Neural progenitor cell (in vitro differentiated cells): ENCODE results near the gene PRDM15.

Source experiments
- EZH2 ChIP-seq: fragments of 200-600 bp; sonication (generic); IDR thresholded peaks from 2 replicates; pipeline ENCODE4 v1.6.1; 2017; ENCODE audit warnings: antibody characterized with exemption, mild to moderate bottlenecking, moderate library complexity
- EZH2phosphoT487 ChIP-seq: fragments of 200-600 bp; sonication (generic); IDR thresholded peaks from 2 replicates; pipeline ENCODE4 v1.6.1; 2017; ENCODE audit warnings: antibody characterized with exemption
- TF ChIP-seq, protein P1 (sequence below): fragments of 200-600 bp; sonication (generic); IDR thresholded peaks from 2 replicates; pipeline ENCODE4 v1.5.1; 2017; ENCODE audit warnings: antibody characterized with exemption, mild to moderate bottlenecking

DNA sequence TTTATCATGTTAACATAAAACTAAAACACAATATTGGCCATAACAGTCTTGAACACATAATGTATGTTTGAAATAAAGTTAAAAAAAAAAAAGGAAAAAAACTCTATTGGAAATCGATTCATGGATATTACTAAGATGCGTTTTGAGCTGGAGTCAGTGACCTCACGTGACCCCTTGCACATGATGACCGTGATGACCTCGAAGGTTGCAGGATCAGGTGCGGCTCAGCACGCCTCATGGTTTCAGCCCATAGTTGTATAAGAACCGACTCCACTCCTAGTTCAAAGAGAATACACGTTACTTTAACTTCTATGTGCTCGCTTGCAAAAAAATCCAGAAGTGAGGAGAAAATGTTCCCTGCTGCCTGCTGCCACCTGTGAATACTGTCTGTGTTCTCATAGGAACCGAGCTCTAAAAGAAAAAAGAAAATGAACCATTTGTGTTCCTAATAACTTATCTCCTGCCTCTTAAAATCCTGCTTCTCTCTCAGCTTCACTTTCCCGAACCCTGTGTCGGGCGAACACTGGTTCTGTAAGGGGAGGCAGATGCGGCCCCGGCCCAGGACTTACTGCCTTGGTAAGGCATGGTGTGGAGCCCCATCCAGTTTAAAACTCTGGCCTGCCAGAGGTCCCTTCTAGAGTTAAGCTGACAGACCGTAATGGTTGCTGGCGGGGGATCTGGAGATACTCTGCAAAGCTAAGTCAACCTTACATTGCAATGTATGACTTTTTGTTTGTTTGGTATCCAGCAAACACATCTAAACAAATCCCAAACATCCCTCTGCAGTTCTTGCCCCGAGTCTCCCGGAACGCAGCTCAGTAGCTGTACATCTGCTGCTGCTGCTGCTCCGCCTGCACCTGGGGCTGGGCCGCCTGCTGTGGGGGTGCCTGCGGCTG lies 78.5 kb downstream of the PRDM15 start:
- TF ChIP-seq EZH2 (no peak), EZH2phosphoT487 (no peak)
- TF ChIP-seq, protein P1, sequence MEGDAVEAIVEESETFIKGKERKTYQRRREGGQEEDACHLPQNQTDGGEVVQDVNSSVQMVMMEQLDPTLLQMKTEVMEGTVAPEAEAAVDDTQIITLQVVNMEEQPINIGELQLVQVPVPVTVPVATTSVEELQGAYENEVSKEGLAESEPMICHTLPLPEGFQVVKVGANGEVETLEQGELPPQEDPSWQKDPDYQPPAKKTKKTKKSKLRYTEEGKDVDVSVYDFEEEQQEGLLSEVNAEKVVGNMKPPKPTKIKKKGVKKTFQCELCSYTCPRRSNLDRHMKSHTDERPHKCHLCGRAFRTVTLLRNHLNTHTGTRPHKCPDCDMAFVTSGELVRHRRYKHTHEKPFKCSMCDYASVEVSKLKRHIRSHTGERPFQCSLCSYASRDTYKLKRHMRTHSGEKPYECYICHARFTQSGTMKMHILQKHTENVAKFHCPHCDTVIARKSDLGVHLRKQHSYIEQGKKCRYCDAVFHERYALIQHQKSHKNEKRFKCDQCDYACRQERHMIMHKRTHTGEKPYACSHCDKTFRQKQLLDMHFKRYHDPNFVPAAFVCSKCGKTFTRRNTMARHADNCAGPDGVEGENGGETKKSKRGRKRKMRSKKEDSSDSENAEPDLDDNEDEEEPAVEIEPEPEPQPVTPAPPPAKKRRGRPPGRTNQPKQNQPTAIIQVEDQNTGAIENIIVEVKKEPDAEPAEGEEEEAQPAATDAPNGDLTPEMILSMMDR: no peak
